ENCODE data around the gene ELOB. TPM values are rescaled to one million over a fixed set of nuclear protein-coding genes. Genes with fewer than 3 reads are reported as not detected.

The ELOB gene
- total and polyA plus RNA-seq, 2 of the 13 experiments (the other 11 are each of a cell fraction or from before 2014, with no cell fraction given), result 208 to 225 TPM

GRCh38 chr16:2777231-2777902, at the start of gene ELOB (continued):
- TF ChIP-seq ZNF337 (CRISPR knock-in tag; IDR thresholded peaks at IDR 0.05; ENCODE audit: borderline replicate concordance, low read depth) (no peak), ZSCAN25 (CRISPR knock-in tag; IDR thresholded peaks at IDR 0.05) (no peak; the same call in 1 of the 2 replicates), ZKSCAN5 (CRISPR knock-in tag; IDR thresholded peaks at IDR 0.05) (no peak), ZNF12 (CRISPR knock-in tag; IDR thresholded peaks at IDR 0.05) (no peak), ZNF530 (CRISPR knock-in tag; IDR thresholded peaks at IDR 0.05; ENCODE audit: low read depth) (no peak; the same call in 1 of the 2 replicates), CHD4 (IDR thresholded peaks at IDR 0.05; ENCODE audit: borderline replicate concordance, low read length) (no peak), BATF2 (CRISPR knock-in tag; IDR thresholded peaks at IDR 0.05) (no peak), REXO4 (CRISPR knock-in tag; IDR thresholded peaks at IDR 0.05; ENCODE audit: borderline replicate concordance) (no peak), BCL3 (CRISPR knock-in tag; IDR thresholded peaks at IDR 0.05) (peak; percentile 18), CENPT (CRISPR knock-in tag; IDR thresholded peaks at IDR 0.05; ENCODE audit: low read depth) (no peak), ZNF775 (CRISPR knock-in tag; IDR thresholded peaks at IDR 0.05; ENCODE audit: borderline replicate concordance) (no peak), STAG1 (CRISPR knock-in tag; IDR thresholded peaks at IDR 0.05) (no peak), CCAR2 (optimal IDR thresholded peaks at IDR 0.05; ENCODE audit: low read depth, low read length) (no peak), RBM39 (IDR thresholded peaks at IDR 0.05; ENCODE audit: low read depth, low read length, poor library complexity, severe bottlenecking) (peak; percentile 78), ZNF704 (CRISPR knock-in tag; IDR thresholded peaks at IDR 0.05; ENCODE audit: borderline replicate concordance) (no peak), ZNF646 (CRISPR knock-in tag; IDR thresholded peaks at IDR 0.05) (no peak), HNF4G (IDR thresholded peaks at IDR 0.05; ENCODE audit: borderline replicate concordance, low read depth, low read length) (no peak), HNF4G (CRISPR knock-in tag; IDR thresholded peaks at IDR 0.05; ENCODE audit: borderline replicate concordance, low read depth) (no peak), ARID2 (CRISPR knock-in tag; IDR thresholded peaks at IDR 0.05; ENCODE audit: borderline replicate concordance) (no peak)

Data from HepG2 (cell line).